GM18520 (cell line): ENCODE measurements around the gene C20orf202.

Experiments
- ATAC-seq: cut with Tn5 transposase; IDR thresholded peaks from one replicate; pipeline ENCODE4 v1.9.1; 2021; ENCODE audit not compliant: unreplicated experiment

Gene C20orf202

GRCh38 chr20:1184260-1184637 lies 19.0 kb upstream of the C20orf202 start:
- ATAC-seq: no peak

GRCh38 chr20:1184638-1185315 lies 18.5 kb upstream of the C20orf202 start, which contains the start of gene TMEM74B:
Gene TMEM74B (minus strand): TSS chr20:1184981. CDS start chr20:1183801, 1,180 bp downstream.
- no peak for ATAC-seq

- no peak for ATAC-seq
Measured at GRCh38 chr20:1185316-1185741, 17.9 kb upstream of the C20orf202 start.

- no peak for ATAC-seq
Measured at GRCh38 chr20:1185790-1186334, 17.4 kb upstream of the C20orf202 start.

GRCh38 chr20:1186367-1186991 lies 16.8 kb upstream of the C20orf202 start:
- ATAC-seq: no peak

- ATAC-seq: no peak
Measured at GRCh38 chr20:1187605-1188171, 15.6 kb upstream of the C20orf202 start.

GRCh38 chr20:1188347-1188746 lies 14.9 kb upstream of the C20orf202 start:
- no peak for ATAC-seq

GRCh38 chr20:1189827-1190226 lies 13.4 kb upstream of the C20orf202 start:
- no peak for ATAC-seq

GRCh38 chr20:1190847-1191246 lies 12.4 kb upstream of the C20orf202 start:
- ATAC-seq: no peak

- ATAC-seq: no peak
Measured at GRCh38 chr20:1191299-1191698, 12.0 kb upstream of the C20orf202 start.

- ATAC-seq: no peak
Measured at GRCh38 chr20:1195226-1195625, 8.0 kb upstream of the C20orf202 start.

GRCh38 chr20:1196634-1197033 lies 6.6 kb upstream of the C20orf202 start:
- ATAC-seq: no peak

- no peak for ATAC-seq
Measured at GRCh38 chr20:1197801-1198200, 5.5 kb upstream of the C20orf202 start.

GRCh38 chr20:1198751-1199150 lies 4.5 kb upstream of the C20orf202 start:
- no peak for ATAC-seq

GRCh38 chr20:1199212-1199873 lies 3.9 kb upstream of the C20orf202 start:
- no peak for ATAC-seq

GRCh38 chr20:1199964-1200363 lies 3.3 kb upstream of the C20orf202 start:
- no peak for ATAC-seq

- ATAC-seq: no peak
Measured at GRCh38 chr20:1203630-1204029, 376 bp downstream of the C20orf202 start.

- no peak for ATAC-seq
Measured at GRCh38 chr20:1204113-1204512, 859 bp downstream of the C20orf202 start.

GRCh38 chr20:1204576-1204975 lies 1.3 kb downstream of the C20orf202 start:
- no peak for ATAC-seq

GRCh38 chr20:1205802-1206201 lies 2.5 kb downstream of the C20orf202 start:
- ATAC-seq: no peak

- ATAC-seq: no peak
Measured at GRCh38 chr20:1206366-1207148, 3.3 kb downstream of the C20orf202 start.
